Coronary artery (tissue), 2 donors: ENCODE results near the gene NAT16.
"Not testable (repeated sequence)": the region's sequence is repeated elsewhere in the genome, so short reads cannot be mapped to it uniquely, and the experiment has no call there.

ENCODE experiments used
- DNase-seq: peaks from one replicate; pipeline ENCODE4 v3.0.0-alpha.2; 2017; ENCODE audit warnings: low spot score
- H3K27ac ChIP-seq, 2 donors: fragments of 200-600 bp; sonication (generic); one replicate each; pipeline ENCODE4 v1.5.1; 2016 to 2019
- H3K4me3 ChIP-seq: fragments of 200-600 bp; sonication (generic); 2 replicates; pipeline ENCODE4 v1.5.1; 2016; ENCODE audit warnings: mild to moderate bottlenecking, moderate library complexity
- TF ChIP-seq, protein P1 (sequence below): fragments of 200-600 bp; sonication (generic); IDR thresholded peaks from one replicate; pipeline ENCODE4 v1.5.1; 2019; ENCODE audit warnings: antibody characterized with exemption

The NAT16 gene

DNA sequence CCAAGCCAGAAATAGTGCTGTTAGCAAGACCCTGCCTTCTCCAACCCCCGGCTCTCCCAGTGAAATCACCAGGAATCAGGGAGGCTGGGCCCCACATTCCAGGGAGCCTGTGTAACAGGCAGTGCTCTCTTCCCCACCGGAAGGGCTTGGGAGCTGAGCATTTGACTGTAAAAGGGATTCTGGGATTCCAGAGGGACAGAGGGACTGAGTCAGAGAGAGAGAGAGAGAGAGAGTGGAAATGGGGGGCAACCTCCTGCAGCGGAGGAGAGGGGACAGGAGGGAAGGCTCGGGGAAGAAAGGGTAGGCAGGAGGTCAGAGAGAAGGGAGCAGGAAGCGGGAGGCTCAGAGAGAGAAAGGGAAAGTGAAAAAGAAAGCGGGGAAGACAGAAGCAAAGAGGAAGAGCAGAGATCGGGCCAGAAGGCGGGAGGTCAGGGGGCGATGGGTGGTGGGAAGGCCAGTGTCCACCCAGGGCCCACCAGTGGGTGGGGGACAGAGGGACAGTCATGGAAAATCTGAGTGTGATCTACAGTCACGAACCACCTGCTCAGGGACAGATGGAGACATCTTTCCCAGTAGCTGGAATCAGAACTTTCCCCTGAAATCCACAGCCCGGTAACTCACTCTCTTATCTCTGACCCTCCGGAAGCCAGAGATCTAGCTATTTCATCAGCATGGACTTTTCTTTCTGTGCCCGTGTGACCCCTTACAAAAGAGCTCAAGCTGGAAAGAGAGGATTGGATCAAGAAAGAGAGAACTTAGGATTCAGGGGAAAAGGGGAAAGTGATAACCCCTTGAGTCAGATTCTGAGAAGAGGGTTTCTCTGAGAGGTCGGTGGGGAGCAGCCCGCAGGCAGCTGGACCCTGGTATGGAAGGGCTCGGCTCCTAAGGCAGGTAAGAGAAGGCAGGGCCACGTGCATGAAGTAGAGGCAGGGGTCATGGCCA lies 57.8 kb downstream of the NAT16 start:
- peak; percentile 97 for DNase-seq
- H3K27ac ChIP-seq, result peak overlapping the region; percentile 93 to 97
- TF ChIP-seq, protein P1, sequence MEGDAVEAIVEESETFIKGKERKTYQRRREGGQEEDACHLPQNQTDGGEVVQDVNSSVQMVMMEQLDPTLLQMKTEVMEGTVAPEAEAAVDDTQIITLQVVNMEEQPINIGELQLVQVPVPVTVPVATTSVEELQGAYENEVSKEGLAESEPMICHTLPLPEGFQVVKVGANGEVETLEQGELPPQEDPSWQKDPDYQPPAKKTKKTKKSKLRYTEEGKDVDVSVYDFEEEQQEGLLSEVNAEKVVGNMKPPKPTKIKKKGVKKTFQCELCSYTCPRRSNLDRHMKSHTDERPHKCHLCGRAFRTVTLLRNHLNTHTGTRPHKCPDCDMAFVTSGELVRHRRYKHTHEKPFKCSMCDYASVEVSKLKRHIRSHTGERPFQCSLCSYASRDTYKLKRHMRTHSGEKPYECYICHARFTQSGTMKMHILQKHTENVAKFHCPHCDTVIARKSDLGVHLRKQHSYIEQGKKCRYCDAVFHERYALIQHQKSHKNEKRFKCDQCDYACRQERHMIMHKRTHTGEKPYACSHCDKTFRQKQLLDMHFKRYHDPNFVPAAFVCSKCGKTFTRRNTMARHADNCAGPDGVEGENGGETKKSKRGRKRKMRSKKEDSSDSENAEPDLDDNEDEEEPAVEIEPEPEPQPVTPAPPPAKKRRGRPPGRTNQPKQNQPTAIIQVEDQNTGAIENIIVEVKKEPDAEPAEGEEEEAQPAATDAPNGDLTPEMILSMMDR, result no peak
- H3K4me3 ChIP-seq, result peak overlapping the region; percentile 64

DNA sequence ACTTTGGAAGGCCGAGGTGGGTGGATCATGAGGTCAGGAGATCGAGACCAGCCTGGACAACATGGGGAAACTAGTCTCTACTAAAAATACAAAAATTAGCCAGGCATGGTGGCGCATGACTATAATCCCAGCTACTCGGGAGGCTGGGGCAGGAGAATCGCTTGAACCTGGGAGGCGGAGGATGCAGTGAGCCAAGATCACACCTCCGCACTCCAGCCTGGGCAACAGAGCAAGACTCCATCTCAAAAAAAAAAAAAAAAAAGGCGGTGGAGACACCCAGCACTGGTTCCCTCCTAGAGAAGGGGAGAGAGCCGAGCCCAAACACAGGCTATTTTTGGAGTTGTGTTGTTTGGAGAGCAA lies 58.5 kb downstream of the NAT16 start:
- H3K4me3 ChIP-seq, DNase-seq: not testable (repeated sequence)
- peak overlapping the region; percentile 93 to 97 for H3K27ac ChIP-seq
